GM18526 (cell line): ENCODE data around the gene SYNC.

ENCODE experiments used
- POLR2A ChIP-seq: IDR thresholded peaks from 3 replicates; pipeline ENCODE4 v1.6.1; 2011; ENCODE audit not compliant: insufficient read length; ENCODE audit errors: extremely low read depth

The SYNC gene

GRCh38 chr1:32681509-32681908 is 21.1 kb downstream of the SYNC start:
- no peak for TF ChIP-seq POLR2A

- TF ChIP-seq POLR2A = no peak
These were observed 21.9 kb downstream of the SYNC start for GRCh38 chr1:32680642-32681041.

DNA sequence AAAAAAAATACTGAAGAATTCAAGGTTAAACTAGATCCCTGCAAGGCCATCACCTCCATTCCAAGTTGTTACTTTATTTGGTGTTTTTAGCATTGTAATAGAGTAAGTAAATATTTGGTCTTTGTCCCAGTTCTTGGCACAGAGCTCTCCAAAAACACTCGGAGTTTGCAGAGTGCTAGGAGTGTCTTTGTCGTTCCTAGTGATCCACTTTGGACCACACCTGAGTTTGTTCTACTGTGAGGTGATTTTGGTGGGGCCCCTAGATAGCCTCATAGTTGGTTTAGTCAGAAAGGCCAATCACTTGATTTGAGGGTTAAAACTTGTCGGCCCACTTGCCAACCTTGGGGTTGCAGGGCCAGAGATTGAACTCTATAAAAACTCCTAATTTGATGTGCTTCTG is 25.6 kb downstream of the SYNC start:
- TF ChIP-seq POLR2A = no peak

DNA sequence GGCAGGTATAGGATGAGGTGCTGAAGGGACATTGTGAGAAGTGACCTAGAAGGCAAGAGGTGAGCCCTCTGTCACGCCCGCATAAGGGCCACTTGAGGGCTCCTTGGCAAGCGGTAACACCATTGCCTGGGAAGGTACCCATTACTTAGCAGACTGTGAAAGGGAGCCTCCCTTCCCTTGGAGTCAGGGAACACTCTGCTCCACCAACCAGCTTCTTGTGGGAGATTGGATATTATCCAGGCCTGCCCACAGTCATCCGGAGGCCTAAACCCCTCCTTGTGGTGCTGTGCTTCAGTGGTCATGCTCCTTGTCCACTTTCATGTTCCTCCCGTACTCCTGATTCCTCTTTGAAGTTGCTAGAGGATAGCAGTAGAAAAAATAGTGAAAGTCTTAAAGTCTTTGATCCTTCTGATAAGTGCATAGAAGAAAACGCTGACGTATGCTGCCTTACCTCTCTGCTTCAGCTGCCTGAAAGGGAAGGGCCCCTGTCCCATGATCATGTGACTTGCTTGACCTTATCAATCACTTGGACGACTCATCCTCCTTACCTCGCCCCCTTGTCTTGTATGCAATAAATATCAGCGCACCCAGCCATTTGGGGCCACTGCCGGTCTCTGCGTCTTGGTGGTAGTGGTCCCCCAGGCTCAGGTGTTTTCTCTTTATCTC is 35.5 kb downstream of the SYNC start:
- no peak for TF ChIP-seq POLR2A

- no peak for TF ChIP-seq POLR2A
These were observed 36.7 kb downstream of the SYNC start for GRCh38 chr1:32665915-32666314.

GRCh38 chr1:32659581-32659980 is 43.0 kb downstream of the SYNC start:
- TF ChIP-seq POLR2A = no peak

DNA sequence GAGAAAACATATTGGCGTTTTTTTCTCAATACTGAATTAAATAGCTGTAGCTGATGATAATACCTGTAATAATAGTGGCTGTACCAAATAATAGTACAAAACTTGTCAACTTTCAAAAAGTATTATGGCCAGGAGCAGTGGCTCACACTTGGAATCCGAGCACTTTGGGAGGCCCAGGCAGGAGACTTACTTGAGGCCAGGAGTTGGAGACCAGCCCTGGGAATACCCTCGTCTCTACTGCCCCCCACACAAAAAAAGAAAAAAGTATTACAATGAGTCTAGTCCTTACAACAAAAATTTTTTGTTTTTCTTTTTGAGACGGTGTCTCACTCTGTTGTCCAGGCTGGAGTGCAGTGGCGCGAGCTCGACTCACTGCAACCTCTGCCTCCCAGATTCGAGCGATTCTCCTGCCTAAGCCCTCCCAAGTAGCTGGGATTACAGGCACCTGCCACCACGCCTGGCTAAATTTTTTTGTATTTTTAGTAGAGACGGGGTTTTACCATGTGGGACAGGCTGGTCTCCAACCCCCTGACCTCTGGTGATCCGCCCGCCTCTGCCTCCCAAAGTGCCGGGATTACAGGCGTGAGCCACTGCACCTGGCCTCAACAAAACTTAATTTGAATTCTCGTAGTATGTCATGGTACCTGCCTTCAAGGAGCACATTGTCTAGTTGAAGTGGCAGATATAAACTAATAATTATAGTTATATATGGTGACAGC is 50.2 kb downstream of the SYNC start:
- TF ChIP-seq POLR2A = no peak

DNA sequence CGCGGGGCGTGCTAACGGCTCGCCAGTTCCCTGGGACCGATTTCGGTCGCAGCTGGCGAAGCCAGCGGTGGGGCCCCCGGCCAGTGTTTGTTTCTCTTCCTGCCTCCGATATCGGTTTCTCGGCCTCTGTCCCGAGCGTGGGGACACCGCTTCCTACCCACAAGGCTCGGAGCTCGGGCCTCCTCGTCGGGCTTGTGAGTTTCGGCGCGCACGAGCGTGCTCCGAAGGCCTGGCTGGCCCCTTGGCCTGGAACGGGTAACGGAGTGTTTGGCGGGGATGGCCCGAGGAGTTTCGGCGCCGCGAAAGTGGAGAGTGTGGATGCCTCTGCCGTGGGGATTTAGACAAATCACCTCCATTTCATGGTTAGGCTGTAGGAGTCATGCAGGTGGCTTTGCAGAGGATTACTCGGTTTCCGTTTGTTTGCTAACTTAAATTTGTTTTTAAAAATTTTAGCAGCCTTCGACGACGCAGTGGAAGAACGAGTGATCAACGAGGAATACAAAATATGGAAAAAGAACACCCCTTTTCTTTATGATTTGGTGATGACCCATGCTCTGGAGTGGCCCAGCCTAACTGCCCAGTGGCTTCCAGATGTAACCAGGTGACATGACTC is 51.0 kb downstream of the SYNC start:
- peak; percentile 25 for TF ChIP-seq POLR2A

DNA sequence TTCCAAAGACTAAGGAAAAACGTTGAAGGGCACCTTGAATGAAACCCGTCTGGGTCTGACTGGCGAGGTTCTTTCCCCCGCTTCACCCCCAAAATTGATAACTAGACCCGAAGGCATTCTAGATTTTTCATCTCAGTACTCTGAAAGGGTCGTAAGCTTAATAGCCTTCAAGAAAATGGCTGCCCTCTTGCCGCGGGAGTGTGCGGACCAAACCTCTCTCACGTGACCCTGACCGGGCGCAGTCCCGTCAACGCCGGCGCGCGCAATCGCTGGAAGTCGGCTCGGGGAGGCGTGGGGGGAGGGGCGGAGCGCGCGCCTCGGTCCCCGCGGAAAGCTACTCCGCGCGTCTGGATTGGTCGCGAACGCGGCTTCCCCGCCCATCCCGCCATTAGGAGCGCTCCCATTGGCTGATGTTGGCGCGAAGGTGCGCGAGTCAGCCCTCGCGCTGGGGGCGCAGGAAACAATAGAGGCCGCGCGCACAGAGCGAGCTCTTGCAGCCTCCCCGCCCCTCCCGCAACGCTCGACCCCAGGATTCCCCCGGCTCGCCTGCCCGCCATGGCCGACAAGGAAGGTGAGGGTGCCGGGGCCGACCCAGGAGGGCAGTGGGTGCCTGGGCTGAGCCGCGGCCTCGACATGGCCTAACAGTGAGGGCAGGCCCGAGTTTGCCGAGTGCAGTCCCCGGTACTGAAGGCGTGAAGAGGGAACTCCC is 51.7 kb downstream of the SYNC start, which contains the start of gene RBBP4:
RBBP4 (plus strand) TSS at position 457 of the 709 bp plus-strand sequence; CDS start at position 556, 99 bp downstream.
- peak; percentile 74 for TF ChIP-seq POLR2A

- TF ChIP-seq POLR2A = peak; percentile 81
These were observed 52.3 kb downstream of the SYNC start, which contains the start of gene ZBTB8OS for GRCh38 chr1:32650248-32650751. ZBTB8OS (minus strand) TSS chr1:32650550; CDS start chr1:32650529, 21 bp downstream.

DNA sequence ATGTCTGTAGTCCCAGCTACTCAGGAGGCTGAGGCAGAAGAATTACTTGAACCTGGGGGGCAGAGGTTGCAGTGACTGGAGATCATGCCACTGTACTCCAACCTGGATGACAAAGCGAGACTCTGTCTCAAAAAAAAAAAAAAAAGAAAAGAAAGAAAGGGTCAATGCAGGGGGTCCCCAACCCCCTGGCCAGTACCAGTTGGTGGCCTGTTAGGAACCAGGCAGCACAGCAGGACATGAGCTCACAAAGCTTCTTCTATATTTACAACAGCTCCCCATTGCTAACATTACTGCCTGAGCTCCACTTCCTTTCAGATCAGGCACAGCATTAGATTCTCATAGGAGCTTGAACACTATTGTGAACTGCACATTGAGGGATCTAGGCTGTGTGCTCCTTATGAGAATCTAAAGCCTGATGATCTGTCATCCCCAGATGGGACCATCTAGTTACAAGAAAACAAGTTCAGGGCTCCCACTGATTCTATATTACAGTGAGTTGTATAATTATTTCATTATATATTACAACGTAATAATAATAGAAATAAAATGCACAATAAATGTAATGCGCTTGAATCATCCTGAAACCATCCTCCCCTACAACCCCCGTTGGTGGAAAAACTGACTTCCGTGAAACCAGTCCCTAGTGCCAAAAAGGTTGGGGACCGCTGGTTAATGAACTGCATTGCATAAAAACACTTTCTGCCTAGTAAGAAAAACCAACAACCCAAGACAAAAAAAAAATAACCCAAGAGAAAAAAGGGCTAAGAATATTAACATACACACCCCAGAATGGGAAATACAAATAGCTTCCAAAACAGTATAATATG is 55.0 kb downstream of the SYNC start:
- TF ChIP-seq POLR2A = no peak

GRCh38 chr1:32644426-32644825 is 58.1 kb downstream of the SYNC start:
- TF ChIP-seq POLR2A = no peak

GRCh38 chr1:32639489-32640075 is 63.0 kb downstream of the SYNC start:
- no peak for TF ChIP-seq POLR2A
